NCI-H2081 (cell line): ENCODE data around the gene TRDN.
"Not testable (repeated sequence)": the region's sequence is repeated elsewhere in the genome, so short reads cannot be mapped to it uniquely, and the experiment has no call there.

Source experiments
- DNase-seq, 2 experiments: peaks; one replicate each; lab custom pipeline; 2025; lab: John Stamatoyannopoulos, UW

TRDN gene

GRCh38 chr6:123503619-123504018, 133.1 kb downstream of the TRDN start:
- no peak for DNase-seq

GRCh38 chr6:123497025-123497424, 139.7 kb downstream of the TRDN start:
- DNase-seq = no peak

- DNase-seq = no peak
Observed at GRCh38 chr6:123489589-123489988, 147.2 kb downstream of the TRDN start.

GRCh38 chr6:123480986-123481385, 155.8 kb downstream of the TRDN start:
- no peak for DNase-seq

- DNase-seq = not testable (repeated sequence)
Observed at GRCh38 chr6:123472025-123472702, 164.6 kb downstream of the TRDN start.

GRCh38 chr6:123467392-123467791, 169.4 kb downstream of the TRDN start:
- DNase-seq = no peak

- DNase-seq = no peak
Observed at GRCh38 chr6:123462152-123462551, 174.6 kb downstream of the TRDN start.

GRCh38 chr6:123458218-123458617, 178.5 kb downstream of the TRDN start:
- DNase-seq = no peak

- no peak for DNase-seq
Observed at GRCh38 chr6:123456836-123457235, 179.9 kb downstream of the TRDN start.

GRCh38 chr6:123454448-123454847, 182.3 kb downstream of the TRDN start:
- no peak for DNase-seq

- not testable (repeated sequence) for DNase-seq
Observed at GRCh38 chr6:123453071-123453470, 183.7 kb downstream of the TRDN start.

- no peak for DNase-seq
Observed at GRCh38 chr6:123448306-123448884, 188.4 kb downstream of the TRDN start.

GRCh38 chr6:123447315-123447937, 189.3 kb downstream of the TRDN start:
- DNase-seq = no peak

GRCh38 chr6:123439371-123439770, 197.4 kb downstream of the TRDN start:
- DNase-seq = no peak

GRCh38 chr6:123434186-123434585, 202.6 kb downstream of the TRDN start:
- DNase-seq = no peak

- DNase-seq = no peak
Observed at GRCh38 chr6:123430970-123431369, 205.8 kb downstream of the TRDN start.

GRCh38 chr6:123427008-123427407, 209.7 kb downstream of the TRDN start:
- DNase-seq = no peak

- no peak for DNase-seq
Observed at GRCh38 chr6:123423130-123423529, 213.6 kb downstream of the TRDN start.

GRCh38 chr6:123420512-123420911, 216.2 kb downstream of the TRDN start:
- DNase-seq = no peak

- DNase-seq = no peak
Observed at GRCh38 chr6:123418071-123418470, 218.7 kb downstream of the TRDN start.

GRCh38 chr6:123417535-123417934, 219.2 kb downstream of the TRDN start:
- no peak for DNase-seq

- peak; percentile 52 to 59 for DNase-seq
Observed at GRCh38 chr6:123415844-123416468, 220.8 kb downstream of the TRDN start.

GRCh38 chr6:123404975-123405374, 231.8 kb downstream of the TRDN start:
- no peak for DNase-seq
